CD4-positive, alpha-beta T cell treated with Interleukin-6 for 4 hours (primary cell): Measurements from ENCODE around the gene AHI1.
"Not testable (repeated sequence)": the region's sequence is repeated elsewhere in the genome, so short reads cannot be mapped to it uniquely, and the experiment has no call there.

Experiments used
- DNase-seq: peaks from one replicate; pipeline ENCODE4 v3.0.0-alpha.2; 2020; ENCODE audit warnings: mixed read lengths

The AHI1 gene

DNA sequence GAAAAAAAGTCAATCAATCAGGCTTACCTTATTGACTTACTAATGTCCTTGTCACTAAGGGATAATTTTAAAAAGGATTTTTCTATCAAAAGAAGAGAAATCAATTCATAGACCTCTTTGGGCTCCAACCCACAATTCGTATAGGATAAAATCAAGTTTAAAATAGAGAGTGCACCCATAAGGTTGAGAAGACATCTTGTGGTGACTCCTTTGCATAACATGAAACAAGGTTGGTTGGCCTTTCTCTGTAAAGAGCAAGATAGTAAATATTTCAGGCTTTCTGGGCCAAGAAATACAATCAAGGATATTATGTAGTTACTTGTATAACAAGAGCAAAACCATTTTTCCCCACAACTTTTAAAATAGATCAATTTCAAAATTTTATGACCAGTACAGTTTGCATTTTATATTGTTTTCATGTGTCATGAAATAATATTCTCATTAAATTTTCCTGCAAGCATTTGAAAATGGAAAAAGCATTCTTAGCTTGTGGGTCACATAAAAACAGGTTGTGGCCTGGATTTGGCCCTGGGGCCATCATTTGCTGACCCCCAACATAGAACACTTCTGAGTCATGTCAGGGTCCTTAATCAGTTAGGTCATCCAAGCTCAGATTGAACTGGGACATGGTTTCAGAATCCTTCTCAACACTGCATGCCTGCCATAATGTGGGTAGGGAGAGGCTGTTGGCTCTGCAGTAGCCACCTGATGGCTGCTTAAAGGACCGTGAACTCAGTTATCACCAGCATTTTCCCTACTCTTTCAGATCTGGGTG is 239.7 kb downstream of the AHI1 start:
- no peak for DNase-seq

- no peak for DNase-seq
Observed at GRCh38 chr6:135256866-135257265, 240.7 kb downstream of the AHI1 start.

DNA sequence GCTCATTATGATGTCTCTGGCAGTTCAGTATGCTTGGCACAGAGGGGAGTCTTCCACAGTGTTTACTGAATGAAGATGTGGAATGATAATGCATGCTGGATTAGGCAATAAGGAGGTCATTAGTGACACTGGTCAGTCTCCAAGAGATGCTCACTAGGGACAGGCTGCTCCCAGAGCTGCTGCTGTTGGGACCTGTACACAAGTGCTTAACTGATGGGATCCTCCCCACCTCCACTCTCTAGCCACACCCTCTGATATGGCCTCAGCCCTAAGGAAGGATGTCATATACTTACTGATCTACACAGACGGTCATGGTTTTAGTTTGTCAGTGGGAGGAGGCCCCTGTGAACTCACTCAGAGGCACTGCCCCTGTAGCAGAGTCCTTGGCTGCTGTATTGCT is 243.1 kb downstream of the AHI1 start:
- no peak for DNase-seq

- no peak for DNase-seq
Observed at GRCh38 chr6:135251498-135252441, 245.8 kb downstream of the AHI1 start.

DNA sequence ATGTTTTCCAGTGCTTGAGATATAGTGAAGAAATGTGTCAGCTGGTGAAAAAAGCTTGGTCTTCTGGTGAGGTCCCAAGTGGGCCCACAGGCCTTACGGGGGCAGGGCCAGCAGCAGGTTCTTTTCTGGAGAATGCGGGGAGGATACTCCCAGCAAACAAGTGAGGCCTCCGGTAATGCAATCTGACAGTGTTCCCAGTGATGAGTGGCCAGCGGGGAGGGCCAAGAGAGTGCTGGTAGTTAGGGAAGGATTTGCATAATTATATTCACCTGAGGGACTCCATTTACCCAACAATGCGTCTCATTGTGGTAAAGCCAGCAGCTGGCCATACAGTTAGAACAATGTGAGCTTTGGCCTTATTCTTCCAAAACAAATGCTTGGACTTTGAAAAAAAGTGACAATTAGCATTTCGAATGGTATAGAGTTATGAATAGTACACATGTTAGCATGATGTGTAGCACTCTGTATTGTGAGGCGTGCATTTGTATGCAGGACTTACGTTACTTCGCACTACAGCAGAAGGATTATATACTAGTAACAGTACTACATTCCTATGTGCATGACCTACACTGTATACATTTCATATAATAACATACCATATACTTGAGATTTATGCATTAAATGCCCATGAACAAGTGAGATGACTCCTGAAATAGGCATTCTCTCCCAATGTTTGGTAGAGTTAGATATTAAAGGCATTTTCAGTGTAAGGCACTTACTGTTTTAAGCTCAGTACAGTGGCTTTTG is 246.6 kb downstream of the AHI1 start:
- DNase-seq: no peak

DNA sequence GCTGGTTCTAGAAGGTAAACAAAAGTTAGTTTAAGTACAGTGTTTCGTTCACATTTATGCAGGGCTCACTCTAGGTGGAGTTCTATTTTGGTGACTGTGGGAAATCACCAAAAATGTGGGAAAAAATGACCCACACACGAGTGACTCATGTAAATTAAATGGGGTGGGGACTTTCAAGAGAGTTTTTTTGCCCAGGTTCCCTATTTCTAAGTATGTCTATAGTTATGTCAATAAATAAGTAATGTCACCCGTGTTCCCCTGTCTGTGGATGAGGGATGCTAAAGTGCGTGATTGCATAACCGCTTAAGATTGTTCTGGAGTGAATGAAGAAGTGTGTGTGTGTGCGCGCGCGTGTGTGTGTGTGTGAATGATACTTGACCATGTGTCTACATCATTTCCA is 247.3 kb downstream of the AHI1 start:
- no peak for DNase-seq

DNA sequence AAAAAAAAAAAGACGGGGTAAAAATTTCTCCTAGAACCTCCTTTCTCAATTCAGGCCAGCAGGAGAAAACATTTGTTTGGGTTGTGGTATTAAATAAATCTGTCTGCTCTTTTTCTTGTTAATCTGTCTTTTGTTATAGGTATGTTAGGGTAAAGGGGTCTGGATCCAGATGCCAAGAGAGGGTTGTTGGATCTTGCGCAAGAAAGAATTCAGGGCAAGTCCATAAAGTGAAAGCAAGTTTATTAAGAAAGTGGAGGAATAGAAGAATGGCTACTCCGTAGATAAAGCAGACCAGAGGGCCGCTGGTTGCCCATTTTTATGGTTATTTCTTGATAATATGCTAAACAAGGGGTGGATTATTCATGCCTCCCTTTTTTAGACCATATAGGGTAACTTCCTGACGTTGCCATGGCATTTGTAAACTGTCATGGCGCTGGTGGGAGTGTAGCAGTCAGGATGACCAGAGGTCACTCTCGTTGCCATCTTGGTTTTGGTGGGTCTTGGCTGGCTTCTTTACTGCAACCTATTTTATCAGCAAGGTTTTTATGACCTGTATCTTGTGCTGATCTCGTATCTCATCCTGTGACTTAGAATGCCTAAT is 251.0 kb downstream of the AHI1 start:
- not testable (repeated sequence) for DNase-seq

- DNase-seq: no peak
Observed at GRCh38 chr6:135244805-135245204, 252.7 kb downstream of the AHI1 start.

GRCh38 chr6:135243871-135244796 is 253.4 kb downstream of the AHI1 start:
- no peak for DNase-seq

DNA sequence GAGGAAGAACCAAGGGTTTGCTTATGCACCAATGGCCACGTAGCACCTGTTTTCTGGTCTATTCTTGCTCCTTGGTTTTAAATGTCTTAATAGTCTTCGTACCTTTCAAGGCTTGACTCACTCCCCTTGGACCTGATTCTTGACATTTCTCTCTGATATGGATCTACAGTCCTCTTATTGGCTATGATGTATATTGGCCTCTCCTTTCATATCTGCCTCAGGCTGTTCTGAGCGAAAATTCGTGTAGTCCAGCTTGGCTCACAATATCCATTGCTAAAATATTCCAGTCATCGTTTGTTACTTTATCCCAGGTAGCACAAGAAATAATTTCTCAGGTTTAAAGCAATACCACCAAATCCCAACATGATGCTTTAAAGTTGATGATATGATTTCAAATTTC is 256.8 kb downstream of the AHI1 start:
- no peak for DNase-seq

DNA sequence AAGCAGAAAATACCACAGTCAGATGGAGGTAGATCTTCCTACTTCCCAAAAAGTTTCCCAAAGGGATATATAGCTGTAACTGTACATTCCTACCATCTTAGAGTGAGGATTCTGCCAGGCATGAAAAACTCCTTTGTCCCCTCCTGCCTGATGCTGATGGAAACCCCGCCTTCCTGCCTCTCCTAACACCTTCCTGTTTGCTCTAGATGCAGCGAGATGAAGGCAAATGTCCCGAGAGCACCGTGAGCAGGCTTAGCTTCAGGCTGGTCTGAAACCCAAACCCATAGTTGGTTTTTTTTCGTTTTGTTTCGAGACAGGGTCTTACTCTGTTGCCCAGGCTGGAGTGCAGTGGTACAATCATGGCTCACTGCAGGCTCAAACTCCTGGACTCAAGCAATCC is 260.8 kb downstream of the AHI1 start:
- DNase-seq: peak; percentile 30

DNA sequence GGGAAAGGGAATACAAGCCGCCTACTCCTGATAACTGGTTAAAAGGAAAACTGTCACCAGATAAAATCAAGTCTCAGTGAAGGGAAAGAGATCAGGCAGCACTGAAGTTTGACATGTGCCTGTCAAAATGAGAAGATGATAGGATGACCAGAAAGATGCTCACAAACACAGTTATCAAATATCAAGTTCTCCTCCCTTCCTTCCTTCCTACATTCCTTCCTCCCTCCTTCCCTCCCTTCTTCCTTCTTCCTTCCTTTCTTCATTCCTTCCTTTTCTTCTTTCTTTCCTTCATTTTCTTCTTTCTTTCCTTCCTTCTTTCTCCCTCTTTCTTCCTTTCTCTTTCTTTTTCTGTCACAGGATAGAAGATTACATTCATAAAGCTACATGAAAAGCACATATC is 261.2 kb downstream of the AHI1 start:
- no peak for DNase-seq

- no peak for DNase-seq
Observed at GRCh38 chr6:135235716-135236115, 261.8 kb downstream of the AHI1 start.

GRCh38 chr6:135234492-135234780 is 263.1 kb downstream of the AHI1 start:
- DNase-seq: no peak

GRCh38 chr6:135233686-135234491 is 263.7 kb downstream of the AHI1 start:
- DNase-seq: no peak
